NT2/D1 (cell line): ENCODE data around the gene LRMDA.

Experiments
- DNase-seq: peaks from one replicate; pipeline ENCODE4 v3.0.0-alpha.2; 2011; ENCODE audit warnings: low read depth, low spot score
- H3K27me3 ChIP-seq: 2 replicates; pipeline ENCODE4 v1.6.0; 2011; ENCODE audit warnings: mild to moderate bottlenecking; ENCODE audit not compliant: insufficient read length, insufficient read depth
- H3K36me3 ChIP-seq: 2 replicates; pipeline ENCODE4 v1.6.1; 2011; ENCODE audit warnings: mild to moderate bottlenecking, low read length, mixed read lengths; ENCODE audit not compliant: insufficient read depth, insufficient read length
- H3K4me1 ChIP-seq: 2 replicates; pipeline ENCODE4 v1.5.1; 2011; ENCODE audit not compliant: insufficient read depth, insufficient read length
- H3K4me3 ChIP-seq: 2 replicates; pipeline ENCODE4 v1.5.1; 2011; ENCODE audit warnings: low read depth; ENCODE audit not compliant: insufficient read length
- H3K9ac ChIP-seq: 2 replicates; pipeline ENCODE4 v1.6.0; 2011; ENCODE audit warnings: low read depth; ENCODE audit not compliant: insufficient read length
- H3K9me3 ChIP-seq: 2 replicates; pipeline ENCODE4 v1.5.1; 2011; ENCODE audit warnings: mild to moderate bottlenecking, low read length; ENCODE audit not compliant: insufficient read depth
- SUZ12 ChIP-seq: IDR thresholded peaks from 2 replicates; pipeline ENCODE4 v1.6.1; 2011; ENCODE audit not compliant: insufficient read length, insufficient read depth; ENCODE audit errors: extremely low read depth
- YY1 ChIP-seq: IDR thresholded peaks from 2 replicates; pipeline ENCODE4 v1.6.1; 2011; ENCODE audit not compliant: insufficient read length, insufficient read depth
- ZNF274 ChIP-seq: IDR thresholded peaks from 2 replicates; pipeline ENCODE4 v1.6.1; 2011; ENCODE audit warnings: mild to moderate bottlenecking, low read depth, low read length

The LRMDA gene

GRCh38 chr10:75466001-75466400 lies 34.6 kb downstream of the LRMDA start:
- no peak for DNase-seq
- H3K4me3 ChIP-seq: no peak overlapping the region
- H3K9ac ChIP-seq: no peak overlapping the region
- no peak for TF ChIP-seq SUZ12
- TF ChIP-seq ZNF274: no peak
- H3K4me1 ChIP-seq: no peaks in the 10 kb centered on the region
- no peaks in the 10 kb centered on the region for H3K9me3 ChIP-seq
- no peaks in the 10 kb centered on the region for H3K36me3 ChIP-seq
- H3K27me3 ChIP-seq: peaks cover 5% of the 10 kb centered on the region

GRCh38 chr10:75466886-75467285 lies 35.5 kb downstream of the LRMDA start:
- Histone ChIP-seq H3K9me3 (no peaks in the 10 kb centered on the region), H3K4me1 (no peaks in the 10 kb centered on the region), H3K27me3 (peaks cover 5% of the 10 kb centered on the region), H3K36me3 (no peaks in the 10 kb centered on the region), H3K9ac (no peak overlapping the region), H3K4me3 (no peak overlapping the region)
- TF ChIP-seq SUZ12: no peak
- no peak for TF ChIP-seq ZNF274
- DNase-seq: no peak

GRCh38 chr10:75468612-75469005 lies 37.2 kb downstream of the LRMDA start:
- Histone ChIP-seq H3K4me3 (no peak overlapping the region), H3K9me3 (0 out of 2 replicates have a peak, but pooled peaks cover under 1% of the 10 kb centered on the region), H3K36me3 (no peaks in the 10 kb centered on the region), H3K27me3 (peaks cover 11% of the 10 kb centered on the region), H3K9ac (no peak overlapping the region), H3K4me1 (no peaks in the 10 kb centered on the region)
- TF ChIP-seq YY1 (no peak), ZNF274 (no peak), SUZ12 (no peak)
- DNase-seq: no peak

- H3K9ac ChIP-seq: no peak overlapping the region
Measured at GRCh38 chr10:75469006-75469616, 37.7 kb downstream of the LRMDA start.

GRCh38 chr10:75470901-75471300 lies 39.5 kb downstream of the LRMDA start:
- Histone ChIP-seq H3K4me1 (peaks cover 4% of the 10 kb centered on the region), H3K9me3 (peaks cover 8% of the 10 kb centered on the region; the same call in 1 of the 2 replicates), H3K27me3 (peaks cover 11% of the 10 kb centered on the region), H3K4me3 (no peak overlapping the region), H3K36me3 (no peaks in the 10 kb centered on the region), H3K9ac (no peak overlapping the region)
- TF ChIP-seq ZNF274: no peak
- no peak for TF ChIP-seq SUZ12
- TF ChIP-seq YY1: no peak
- DNase-seq: no peak

More at GRCh38 chr10:75469006-75469616, 37.7 kb downstream of the LRMDA start:
- H3K4me1 ChIP-seq: no peaks in the 10 kb centered on the region
- H3K4me3 ChIP-seq: no peak overlapping the region
- H3K27me3 ChIP-seq: peaks cover 11% of the 10 kb centered on the region
- no peak for DNase-seq
- H3K36me3 ChIP-seq: no peaks in the 10 kb centered on the region
- no peak for TF ChIP-seq ZNF274
- TF ChIP-seq YY1: no peak
- no peak for TF ChIP-seq SUZ12
- H3K9me3 ChIP-seq: peaks cover 6% of the 10 kb centered on the region; the same call in 1 of the 2 replicates

GRCh38 chr10:75472685-75473084 lies 41.3 kb downstream of the LRMDA start:
- Histone ChIP-seq H3K9ac (no peak overlapping the region), H3K27me3 (peaks cover 11% of the 10 kb centered on the region), H3K4me1 (peaks cover 4% of the 10 kb centered on the region), H3K9me3 (peaks cover 8% of the 10 kb centered on the region; the same call in 1 of the 2 replicates), H3K36me3 (no peaks in the 10 kb centered on the region), H3K4me3 (no peak overlapping the region)
- TF ChIP-seq SUZ12: no peak
- no peak for TF ChIP-seq YY1
- TF ChIP-seq ZNF274: no peak
- DNase-seq: no peak

- Histone ChIP-seq H3K9ac (no peak overlapping the region), H3K4me3 (no peak overlapping the region), H3K27me3 (peaks cover 14% of the 10 kb centered on the region), H3K36me3 (no peaks in the 10 kb centered on the region), H3K9me3 (peaks cover 8% of the 10 kb centered on the region; the same call in 1 of the 2 replicates), H3K4me1 (peaks cover 4% of the 10 kb centered on the region)
- TF ChIP-seq SUZ12: no peak
- no peak for TF ChIP-seq YY1
- TF ChIP-seq ZNF274: no peak
- DNase-seq: no peak
Measured at GRCh38 chr10:75474106-75474505, 42.7 kb downstream of the LRMDA start.
